ENCODE results near the gene DAP. TPM values are rescaled to one million over a fixed set of nuclear protein-coding genes. Genes with fewer than 3 reads are reported as not detected.
"Not testable (repeated sequence)": the region's sequence is repeated elsewhere in the genome, so short reads cannot be mapped to it uniquely, and the experiment has no call there.

Gene DAP
- total and polyA plus RNA-seq, 2 experiments from 2014 or later, result 30.0 to 105 TPM

DNA sequence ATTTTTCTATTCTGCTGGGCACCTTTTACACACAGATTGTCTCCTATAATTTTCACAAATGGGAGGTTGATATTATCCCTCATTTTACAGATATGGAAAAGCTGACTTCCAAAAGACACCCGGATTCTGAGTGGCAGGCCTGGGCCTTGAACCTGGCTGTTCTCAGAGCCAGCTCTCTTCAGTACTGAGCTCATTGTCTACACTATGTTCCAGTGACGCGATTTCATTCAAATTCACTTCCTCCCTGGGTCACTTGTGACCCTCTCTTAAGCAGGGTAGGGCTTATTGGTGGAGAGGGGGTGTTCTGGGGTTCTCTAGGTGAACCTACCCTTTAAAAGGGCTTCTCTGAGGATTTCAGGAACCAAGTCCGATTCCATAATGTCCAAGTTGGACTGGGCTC, 127.0 kb downstream of the DAP start:
- no peaks in the 10 kb centered on the region for H3K4me1 ChIP-seq (ENCODE audit: low read depth)
- H3K4me3 ChIP-seq, result no peak overlapping the region
- H3K36me3 ChIP-seq, result no peaks in the 10 kb centered on the region
- H3K27ac ChIP-seq, result no peak overlapping the region
- no peaks in the 10 kb centered on the region for H3K27me3 ChIP-seq
- TF ChIP-seq, protein P1, sequence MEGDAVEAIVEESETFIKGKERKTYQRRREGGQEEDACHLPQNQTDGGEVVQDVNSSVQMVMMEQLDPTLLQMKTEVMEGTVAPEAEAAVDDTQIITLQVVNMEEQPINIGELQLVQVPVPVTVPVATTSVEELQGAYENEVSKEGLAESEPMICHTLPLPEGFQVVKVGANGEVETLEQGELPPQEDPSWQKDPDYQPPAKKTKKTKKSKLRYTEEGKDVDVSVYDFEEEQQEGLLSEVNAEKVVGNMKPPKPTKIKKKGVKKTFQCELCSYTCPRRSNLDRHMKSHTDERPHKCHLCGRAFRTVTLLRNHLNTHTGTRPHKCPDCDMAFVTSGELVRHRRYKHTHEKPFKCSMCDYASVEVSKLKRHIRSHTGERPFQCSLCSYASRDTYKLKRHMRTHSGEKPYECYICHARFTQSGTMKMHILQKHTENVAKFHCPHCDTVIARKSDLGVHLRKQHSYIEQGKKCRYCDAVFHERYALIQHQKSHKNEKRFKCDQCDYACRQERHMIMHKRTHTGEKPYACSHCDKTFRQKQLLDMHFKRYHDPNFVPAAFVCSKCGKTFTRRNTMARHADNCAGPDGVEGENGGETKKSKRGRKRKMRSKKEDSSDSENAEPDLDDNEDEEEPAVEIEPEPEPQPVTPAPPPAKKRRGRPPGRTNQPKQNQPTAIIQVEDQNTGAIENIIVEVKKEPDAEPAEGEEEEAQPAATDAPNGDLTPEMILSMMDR (IDR thresholded peaks at IDR 0.05; ENCODE audit: low read depth, low read length), result no peak
- DNase-seq (ENCODE audit: low read depth in 1 of 2, low spot score in 1 of 2), result no peak
- no peaks in the 10 kb centered on the region for H3K9me3 ChIP-seq (ENCODE audit: low read depth)

DNA sequence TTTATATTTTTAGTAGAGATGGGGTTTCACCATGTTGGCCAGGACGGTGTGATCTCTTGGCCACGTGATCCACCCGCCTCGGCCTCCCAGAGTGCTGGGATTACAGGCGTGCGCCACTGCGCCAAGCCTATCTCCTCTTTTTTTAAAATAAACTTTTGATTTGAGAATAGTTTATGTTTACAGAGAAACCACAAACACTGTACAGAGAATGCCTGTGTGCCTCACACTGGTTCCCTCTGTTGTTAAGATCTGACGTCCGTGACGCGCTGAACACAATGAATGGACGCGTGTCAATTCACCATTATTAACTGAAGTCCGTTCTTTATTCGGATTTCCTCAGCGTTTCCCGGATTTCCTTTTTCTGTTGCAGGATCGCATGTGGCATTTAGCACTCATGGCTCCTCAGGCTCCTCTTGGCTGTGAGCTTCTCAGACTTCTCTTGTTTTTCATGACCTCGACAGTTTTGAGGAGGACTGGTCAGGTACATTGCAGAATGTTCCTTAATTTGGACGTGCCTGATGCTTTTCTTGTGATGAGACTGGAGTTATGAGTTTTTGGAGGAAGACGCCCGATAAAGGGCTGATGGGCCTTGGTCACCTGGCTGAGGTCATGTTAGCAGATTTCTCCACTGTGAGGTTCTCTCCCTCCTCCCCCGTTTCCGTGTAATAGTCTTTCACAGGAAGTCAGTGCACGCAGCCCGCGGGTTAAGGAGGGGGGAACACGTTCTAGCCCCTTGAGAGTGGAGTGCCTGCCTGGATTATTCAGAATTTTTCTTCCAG, 127.6 kb downstream of the DAP start:
- no peaks in the 10 kb centered on the region for H3K27me3 ChIP-seq
- no peak overlapping the region for H3K4me3 ChIP-seq
- H3K36me3 ChIP-seq, result no peaks in the 10 kb centered on the region
- H3K9me3 ChIP-seq (ENCODE audit: low read depth), result no peaks in the 10 kb centered on the region
- TF ChIP-seq, protein P1 (IDR thresholded peaks at IDR 0.05; ENCODE audit: low read depth, low read length), result no peak
- H3K4me1 ChIP-seq (ENCODE audit: low read depth), result no peaks in the 10 kb centered on the region
- no peak overlapping the region for H3K27ac ChIP-seq
- DNase-seq (ENCODE audit: low read depth in 1 of 2, low spot score in 1 of 2), result no peak

DNA sequence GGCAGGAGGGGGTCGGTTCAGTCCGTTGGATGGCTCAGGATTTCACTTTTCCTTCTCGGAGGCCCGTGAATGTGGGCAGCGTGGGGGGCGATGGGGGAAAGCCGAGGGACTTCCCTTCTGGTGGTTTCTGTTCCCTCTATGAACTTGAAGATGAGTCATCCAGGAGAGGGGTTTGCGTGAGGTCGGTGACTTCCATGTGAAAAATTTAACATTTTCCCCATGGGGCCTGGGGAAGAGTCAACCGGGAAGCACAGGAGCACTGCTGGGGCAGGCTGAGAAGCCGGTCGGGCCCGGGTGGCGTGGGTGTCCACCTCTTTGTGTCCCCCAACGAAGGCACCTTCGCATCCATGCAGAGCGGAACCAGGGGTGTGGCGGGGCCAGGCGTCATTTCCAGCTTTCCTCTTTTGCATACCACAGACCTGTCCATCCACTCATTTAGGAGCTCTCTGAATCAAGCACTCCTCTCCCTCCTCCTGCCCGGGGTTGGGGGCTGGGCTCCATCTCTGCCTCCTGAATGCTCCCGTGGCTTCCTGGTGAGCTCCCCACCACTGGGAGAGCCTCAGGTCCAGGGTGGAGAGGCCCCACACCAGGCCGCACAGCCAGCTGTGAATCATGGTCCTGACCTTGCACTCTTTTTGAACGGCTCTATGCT, 128.8 kb downstream of the DAP start:
- Histone ChIP-seq H3K27me3 (no peaks in the 10 kb centered on the region), H3K36me3 (no peaks in the 10 kb centered on the region), H3K4me1 (ENCODE audit: low read depth) (peaks cover under 1% of the 10 kb centered on the region), H3K4me3 (no peak overlapping the region), H3K9me3 (ENCODE audit: low read depth) (no peaks in the 10 kb centered on the region), H3K27ac (no peak overlapping the region)
- TF ChIP-seq, protein P1 (IDR thresholded peaks at IDR 0.05; ENCODE audit: low read depth, low read length), result no peak
- DNase-seq (ENCODE audit: low read depth in 1 of 2, low spot score in 1 of 2), result peak in 1 of 2 donors; percentile 41

DNA sequence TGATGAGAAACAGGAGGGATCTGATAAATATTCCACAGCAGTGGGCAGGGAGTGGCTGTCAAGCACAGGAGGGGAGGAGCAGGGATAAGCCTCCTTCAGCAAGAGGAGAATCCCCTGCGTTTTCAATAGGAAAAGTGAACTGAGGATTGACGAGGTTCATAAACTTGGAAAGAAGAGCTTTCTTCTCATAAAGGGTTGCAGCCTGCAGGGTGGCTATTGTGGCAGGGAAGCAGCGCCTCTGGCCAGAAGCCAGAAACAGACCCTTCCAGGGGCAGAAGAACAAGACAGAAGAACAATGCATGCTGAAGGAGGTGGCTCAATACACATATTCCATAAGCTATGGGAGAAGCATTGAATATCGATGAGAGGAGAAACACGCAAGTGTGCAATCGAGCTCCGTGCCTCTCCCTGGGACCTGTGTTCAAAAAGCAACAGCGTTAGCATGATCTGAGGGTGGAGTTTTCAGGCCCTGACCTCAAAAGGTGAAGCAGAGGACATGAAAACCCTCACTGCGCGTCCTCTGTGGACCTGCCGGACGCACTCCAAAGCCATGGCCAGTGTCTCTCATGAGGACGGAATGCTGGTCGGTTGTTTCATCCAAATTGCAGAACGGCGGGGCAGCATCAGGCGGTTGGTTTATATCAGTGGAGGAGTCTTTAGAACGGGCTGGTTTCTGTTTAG, 129.6 kb downstream of the DAP start:
- no peak for DNase-seq (ENCODE audit: low read depth in 1 of 2, low spot score in 1 of 2)
- Histone ChIP-seq H3K36me3 (no peaks in the 10 kb centered on the region), H3K4me1 (ENCODE audit: low read depth) (peaks cover 5% of the 10 kb centered on the region), H3K9me3 (ENCODE audit: low read depth) (no peaks in the 10 kb centered on the region), H3K4me3 (no peak overlapping the region), H3K27me3 (no peaks in the 10 kb centered on the region), H3K27ac (no peak overlapping the region)
- TF ChIP-seq, protein P1 (IDR thresholded peaks at IDR 0.05; ENCODE audit: low read depth, low read length), result no peak

DNA sequence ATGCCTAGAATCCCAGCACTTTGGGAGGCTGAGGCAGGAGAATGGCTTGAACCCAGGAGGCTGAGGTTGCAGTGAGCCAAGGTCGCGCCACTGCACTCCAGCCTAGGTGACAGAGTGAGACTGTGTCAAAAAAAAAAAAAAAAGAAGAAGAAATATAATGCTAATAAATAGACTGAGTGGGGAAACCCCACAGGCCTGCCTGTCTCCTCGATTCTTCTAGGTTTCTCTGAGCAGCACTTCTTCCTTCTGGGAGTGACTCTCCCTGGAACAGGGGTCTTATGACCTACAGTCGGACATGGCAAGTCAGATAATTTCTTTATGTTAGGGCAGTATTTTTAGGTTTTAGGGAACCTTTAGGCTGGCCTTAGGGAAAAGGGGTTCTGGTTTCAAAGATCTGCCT, 130.3 kb downstream of the DAP start:
- not testable (repeated sequence) for H3K4me1 ChIP-seq (ENCODE audit: low read depth); H3K27ac ChIP-seq; H3K36me3 ChIP-seq; DNase-seq (ENCODE audit: low read depth in 1 of 2, low spot score in 1 of 2); H3K4me3 ChIP-seq; H3K9me3 ChIP-seq (ENCODE audit: low read depth); H3K27me3 ChIP-seq

DNA sequence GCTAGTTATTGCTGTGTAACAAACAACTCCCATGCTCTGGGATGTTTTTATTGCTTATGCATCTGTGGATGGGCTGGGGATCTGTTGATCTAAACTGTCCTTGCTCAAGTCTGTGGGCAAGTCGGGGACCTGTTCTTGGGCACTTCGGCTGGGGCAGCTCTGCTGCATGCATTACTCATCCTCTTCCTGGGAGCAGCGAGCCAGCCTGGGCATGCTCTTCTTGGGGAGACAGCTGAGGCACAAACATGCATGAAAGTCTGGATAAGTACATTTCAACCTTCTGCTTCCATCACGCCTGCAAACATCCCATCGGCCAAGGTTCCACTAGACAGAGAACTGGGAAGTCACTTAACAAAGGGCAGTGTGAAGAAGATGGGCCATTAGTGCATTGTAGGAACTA, 130.9 kb downstream of the DAP start:
- no peaks in the 10 kb centered on the region for H3K27me3 ChIP-seq
- peaks cover 7% of the 10 kb centered on the region for H3K4me1 ChIP-seq (ENCODE audit: low read depth)
- DNase-seq (ENCODE audit: low read depth in 1 of 2, low spot score in 1 of 2), result no peak
- H3K36me3 ChIP-seq, result no peaks in the 10 kb centered on the region
- TF ChIP-seq, protein P1 (IDR thresholded peaks at IDR 0.05; ENCODE audit: low read depth, low read length), result no peak
- no peak overlapping the region for H3K4me3 ChIP-seq
- no peak overlapping the region for H3K27ac ChIP-seq
- H3K9me3 ChIP-seq (ENCODE audit: low read depth), result no peaks in the 10 kb centered on the region

Measured in cardiac muscle cell (in vitro differentiated cells and primary cell).